Measurements from ENCODE around the gene CEP83. TPM values are rescaled to one million over a fixed set of nuclear protein-coding genes. Genes with fewer than 3 reads are reported as not detected.

Gene CEP83
- total RNA-seq, 1 donor from 2014 or later: 11.6 TPM

DNA sequence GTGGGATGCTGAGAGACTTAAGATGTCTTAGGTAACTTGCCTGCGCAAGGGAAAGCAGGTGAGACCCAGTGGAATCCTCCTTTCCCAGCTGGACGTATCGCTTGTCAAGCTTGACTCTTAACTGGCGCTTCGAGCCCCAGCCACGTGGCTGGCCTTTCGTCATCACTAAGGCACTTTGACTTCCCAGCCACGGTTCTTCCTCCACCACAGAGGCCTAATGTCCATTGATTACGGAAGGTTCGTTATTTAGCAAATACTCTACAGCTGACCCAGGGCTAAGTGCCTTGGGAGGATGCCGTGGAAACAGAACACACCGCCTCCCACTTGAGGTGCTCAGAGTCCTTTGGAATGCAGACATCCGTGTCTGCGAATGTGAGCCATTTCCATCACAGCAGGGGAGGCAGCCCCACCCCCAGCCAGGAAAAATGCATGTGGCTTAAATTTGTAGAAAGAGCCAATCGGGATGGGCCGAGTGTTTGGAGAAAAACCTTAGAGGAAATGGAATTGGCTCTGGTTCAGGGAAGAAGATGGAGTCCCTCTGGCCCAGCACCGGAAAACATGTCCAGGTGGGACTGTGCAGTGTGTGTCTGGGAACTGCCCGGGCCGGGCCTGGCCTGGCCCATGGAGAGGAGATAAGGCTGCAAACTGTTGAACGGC is 195.6 kb downstream of the CEP83 start:
- TF ChIP-seq, protein P1, sequence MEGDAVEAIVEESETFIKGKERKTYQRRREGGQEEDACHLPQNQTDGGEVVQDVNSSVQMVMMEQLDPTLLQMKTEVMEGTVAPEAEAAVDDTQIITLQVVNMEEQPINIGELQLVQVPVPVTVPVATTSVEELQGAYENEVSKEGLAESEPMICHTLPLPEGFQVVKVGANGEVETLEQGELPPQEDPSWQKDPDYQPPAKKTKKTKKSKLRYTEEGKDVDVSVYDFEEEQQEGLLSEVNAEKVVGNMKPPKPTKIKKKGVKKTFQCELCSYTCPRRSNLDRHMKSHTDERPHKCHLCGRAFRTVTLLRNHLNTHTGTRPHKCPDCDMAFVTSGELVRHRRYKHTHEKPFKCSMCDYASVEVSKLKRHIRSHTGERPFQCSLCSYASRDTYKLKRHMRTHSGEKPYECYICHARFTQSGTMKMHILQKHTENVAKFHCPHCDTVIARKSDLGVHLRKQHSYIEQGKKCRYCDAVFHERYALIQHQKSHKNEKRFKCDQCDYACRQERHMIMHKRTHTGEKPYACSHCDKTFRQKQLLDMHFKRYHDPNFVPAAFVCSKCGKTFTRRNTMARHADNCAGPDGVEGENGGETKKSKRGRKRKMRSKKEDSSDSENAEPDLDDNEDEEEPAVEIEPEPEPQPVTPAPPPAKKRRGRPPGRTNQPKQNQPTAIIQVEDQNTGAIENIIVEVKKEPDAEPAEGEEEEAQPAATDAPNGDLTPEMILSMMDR (IDR thresholded peaks at IDR 0.05): no peak
- Histone ChIP-seq H3K4me1 (peaks cover 72% of the 10 kb centered on the region), H3K36me3 (no peaks in the 10 kb centered on the region), H3K4me3 (no peak overlapping the region), H3K9me3 (no peaks in the 10 kb centered on the region), H3K27me3 (ENCODE audit: low read depth) (no peaks in the 10 kb centered on the region), H3K27ac (peak overlapping the region; percentile 88)
- DNase-seq: peak; percentile 77
- intact Hi-C loops (cut with DNase I): no loop called here
- ATAC-seq: peak; percentile 77 to 79

DNA sequence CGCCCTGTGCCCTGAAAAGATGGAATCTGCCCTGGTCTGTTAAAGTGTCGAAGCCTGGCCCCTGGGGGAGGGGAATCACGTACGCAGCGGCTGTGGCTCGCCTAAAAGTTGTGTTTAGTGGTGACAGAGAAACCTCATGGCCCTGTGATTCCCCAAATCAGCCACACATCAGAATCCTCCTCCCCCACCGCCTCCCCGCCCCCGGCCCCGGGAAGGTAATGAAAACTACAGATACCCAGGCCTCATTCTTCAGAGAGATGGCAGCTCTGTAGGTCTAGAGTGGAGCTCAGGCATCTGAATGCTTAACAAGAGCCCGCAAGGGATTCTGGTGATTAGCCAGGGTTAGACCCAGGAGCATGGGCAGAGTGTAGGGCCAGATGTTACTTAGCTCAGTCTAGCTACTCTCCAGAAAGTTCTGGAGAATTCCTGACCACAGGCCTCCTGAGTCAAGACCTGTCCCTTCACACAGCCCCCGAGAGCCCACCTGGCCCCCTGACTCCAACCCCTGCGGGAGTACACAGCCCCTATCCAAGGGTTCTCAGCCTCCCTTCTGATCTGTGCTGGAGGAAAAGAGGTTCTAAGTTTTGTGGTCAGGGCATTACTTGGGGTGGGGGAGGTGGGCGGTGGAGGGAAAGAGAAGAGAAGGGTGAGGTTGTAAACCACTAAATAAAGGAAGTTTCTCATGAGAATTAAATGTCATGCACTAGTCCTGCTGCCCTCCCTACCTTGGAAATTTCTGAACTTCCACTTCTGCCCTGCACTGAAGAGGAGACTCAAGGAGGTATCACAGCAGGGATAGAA is 196.5 kb downstream of the CEP83 start:
- Histone ChIP-seq H3K9me3 (no peaks in the 10 kb centered on the region), H3K4me1 (peaks cover 65% of the 10 kb centered on the region), H3K36me3 (no peaks in the 10 kb centered on the region), H3K27me3 (ENCODE audit: low read depth) (no peaks in the 10 kb centered on the region), H3K27ac (peak overlapping the region; percentile 88), H3K4me3 (peak overlapping the region; percentile 59)
- DNase-seq (no peak), ATAC-seq (peak; percentile 12 to 20)
- TF ChIP-seq, protein P1 (IDR thresholded peaks at IDR 0.05): no peak
- intact Hi-C loops (cut with DNase I): no loop called here

GRCh38 chr12:94262228-94263010 is 197.2 kb downstream of the CEP83 start:
- Histone ChIP-seq H3K4me3 (peak overlapping the region; percentile 59), H3K9me3 (no peaks in the 10 kb centered on the region), H3K27ac (peak overlapping the region; percentile 88), H3K4me1 (peaks cover 57% of the 10 kb centered on the region), H3K27me3 (ENCODE audit: low read depth) (no peaks in the 10 kb centered on the region), H3K36me3 (no peaks in the 10 kb centered on the region)
- ATAC-seq: peak; percentile 93 to 94
- TF ChIP-seq, protein P1 (IDR thresholded peaks at IDR 0.05): no peak
- peak; percentile 94 for DNase-seq
- intact Hi-C loops (cut with DNase I): no loop called here

DNA sequence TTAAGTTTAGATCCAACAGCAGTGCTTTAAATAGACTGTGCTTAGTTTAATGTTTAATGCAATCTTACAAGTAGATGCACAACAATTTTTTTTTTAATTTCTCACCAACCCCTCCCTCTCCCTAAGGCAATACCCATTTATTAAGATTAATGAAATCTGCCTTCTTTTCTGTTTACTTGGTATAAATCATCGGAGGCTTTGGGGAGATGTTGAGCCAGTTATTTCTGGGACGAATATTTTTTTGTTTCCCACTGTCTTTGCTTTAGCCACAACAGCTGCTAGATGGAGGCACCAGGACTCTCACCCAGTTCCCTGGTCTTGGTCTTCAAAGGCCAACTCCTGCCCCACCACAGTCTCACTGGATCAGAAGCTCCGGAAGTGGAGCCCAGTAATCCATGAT is 197.9 kb downstream of the CEP83 start:
- Histone ChIP-seq H3K9me3 (no peaks in the 10 kb centered on the region), H3K27ac (peak overlapping the region; percentile 88), H3K27me3 (ENCODE audit: low read depth) (no peaks in the 10 kb centered on the region), H3K36me3 (no peaks in the 10 kb centered on the region), H3K4me1 (peaks cover 56% of the 10 kb centered on the region), H3K4me3 (peak overlapping the region; percentile 59)
- DNase-seq (no peak), ATAC-seq (no peak)
- TF ChIP-seq, protein P1 (IDR thresholded peaks at IDR 0.05): no peak
- intact Hi-C loops (cut with DNase I): no loop called here

DNA sequence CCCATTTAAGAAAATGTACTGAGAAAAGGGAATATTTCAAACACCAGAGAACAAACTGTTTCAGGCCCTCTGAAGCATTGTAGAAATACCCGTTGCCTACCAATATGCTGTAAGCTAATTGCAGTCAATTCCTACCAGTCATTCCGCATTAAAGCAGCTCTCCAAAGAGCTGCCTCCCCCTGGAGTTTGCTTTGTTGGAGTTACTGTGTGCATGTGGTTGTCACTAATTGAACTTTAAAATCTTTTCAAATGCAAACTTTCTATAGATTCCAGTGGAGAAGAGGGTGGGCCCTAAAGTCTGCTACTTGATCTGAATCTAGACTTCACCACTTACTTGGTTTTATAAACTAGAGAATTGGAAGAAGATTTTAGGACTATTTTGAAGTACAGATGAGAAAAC is 198.5 kb downstream of the CEP83 start:
- intact Hi-C loops (cut with DNase I): no loop called here
- no peaks in the 10 kb centered on the region for H3K9me3 ChIP-seq
- TF ChIP-seq, protein P1 (IDR thresholded peaks at IDR 0.05): no peak
- no peak for DNase-seq
- H3K27ac ChIP-seq: no peak overlapping the region
- no peak for ATAC-seq
- no peak overlapping the region for H3K4me3 ChIP-seq
- peaks cover 49% of the 10 kb centered on the region for H3K4me1 ChIP-seq
- peaks cover 3% of the 10 kb centered on the region for H3K36me3 ChIP-seq
- no peaks in the 10 kb centered on the region for H3K27me3 ChIP-seq (ENCODE audit: low read depth)
